ENCODE measurements around the gene CSF3R. TPM values are rescaled to one million over a fixed set of nuclear protein-coding genes. Genes with fewer than 3 reads are reported as not detected.

The CSF3R gene
- total RNA-seq, 4 donors from 2014 or later = 12.5 to 27.8 (median 19.8) TPM

GRCh38 chr1:36469163-36469562 is 13.6 kb downstream of the CSF3R start:
- peaks cover 0 to 14% (median 0%) of the 10 kb centered on the region in 4 donors for H3K4me1 ChIP-seq
- H3K27ac ChIP-seq = no peak overlapping the region
- 52 to 84% methylated on average over 2 of the region's 2 CpGs for WGBS, 2 donors

GRCh38 chr1:36467700-36468455 is 14.8 kb downstream of the CSF3R start:
- H3K27me3 ChIP-seq = no peaks in the 10 kb centered on the region
- no peak for DNase-seq (ENCODE audit: low spot score in 2 of 2)
- 91 to 93% methylated on average over 10 of the region's 10 CpGs for WGBS, 2 donors

More at GRCh38 chr1:36469163-36469562, 13.6 kb downstream of the CSF3R start:
- DNase-seq (ENCODE audit: low spot score in 2 of 2) = no peak
- H3K27me3 ChIP-seq = no peaks in the 10 kb centered on the region
- no peaks in the 10 kb centered on the region for H3K36me3 ChIP-seq
- TF ChIP-seq EP300 (IDR thresholded peaks at IDR 0.05) = no peak
- TF ChIP-seq, protein P1, sequence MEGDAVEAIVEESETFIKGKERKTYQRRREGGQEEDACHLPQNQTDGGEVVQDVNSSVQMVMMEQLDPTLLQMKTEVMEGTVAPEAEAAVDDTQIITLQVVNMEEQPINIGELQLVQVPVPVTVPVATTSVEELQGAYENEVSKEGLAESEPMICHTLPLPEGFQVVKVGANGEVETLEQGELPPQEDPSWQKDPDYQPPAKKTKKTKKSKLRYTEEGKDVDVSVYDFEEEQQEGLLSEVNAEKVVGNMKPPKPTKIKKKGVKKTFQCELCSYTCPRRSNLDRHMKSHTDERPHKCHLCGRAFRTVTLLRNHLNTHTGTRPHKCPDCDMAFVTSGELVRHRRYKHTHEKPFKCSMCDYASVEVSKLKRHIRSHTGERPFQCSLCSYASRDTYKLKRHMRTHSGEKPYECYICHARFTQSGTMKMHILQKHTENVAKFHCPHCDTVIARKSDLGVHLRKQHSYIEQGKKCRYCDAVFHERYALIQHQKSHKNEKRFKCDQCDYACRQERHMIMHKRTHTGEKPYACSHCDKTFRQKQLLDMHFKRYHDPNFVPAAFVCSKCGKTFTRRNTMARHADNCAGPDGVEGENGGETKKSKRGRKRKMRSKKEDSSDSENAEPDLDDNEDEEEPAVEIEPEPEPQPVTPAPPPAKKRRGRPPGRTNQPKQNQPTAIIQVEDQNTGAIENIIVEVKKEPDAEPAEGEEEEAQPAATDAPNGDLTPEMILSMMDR (IDR thresholded peaks at IDR 0.05) = no peak
- TF ChIP-seq POLR2A (IDR thresholded peaks at IDR 0.05) = no peak
- no peaks in the 10 kb centered on the region for H3K9me3 ChIP-seq
- no peak overlapping the region for H3K4me3 ChIP-seq

DNA sequence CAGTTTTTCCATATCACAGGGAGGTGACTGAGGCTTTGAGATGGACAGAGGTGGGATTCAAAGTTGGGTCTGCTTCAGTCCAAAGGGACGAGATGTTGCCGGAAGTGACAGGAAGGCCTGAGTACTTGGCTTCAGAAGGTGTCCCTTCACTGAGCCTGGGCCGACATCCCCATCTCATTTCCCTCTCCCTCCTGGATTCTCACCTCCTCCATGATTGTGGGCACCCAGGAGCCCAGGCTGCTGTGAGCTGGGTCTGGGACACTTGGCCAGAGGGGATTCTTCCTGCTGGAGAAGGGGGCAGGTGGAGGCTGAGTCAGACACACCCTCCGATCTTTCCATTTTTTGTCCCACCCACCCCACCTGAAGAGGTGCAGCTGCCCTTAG is 15.7 kb downstream of the CSF3R start:
- no peak for DNase-seq (ENCODE audit: low spot score in 2 of 2)
- Histone ChIP-seq H3K27me3 (no peaks in the 10 kb centered on the region), H3K27ac (no peak overlapping the region), H3K9me3 (no peaks in the 10 kb centered on the region), H3K36me3 (peaks cover 0 to 3% (median 0%) of the 10 kb centered on the region in 3 donors), H3K4me1 (peaks cover 0 to 31% (median 9%) of the 10 kb centered on the region in 4 donors), H3K4me3 (no peak overlapping the region)
- WGBS, 2 donors = 92 to 94% methylated on average over 4 of the region's 4 CpGs
- TF ChIP-seq, protein P1 (IDR thresholded peaks at IDR 0.05) = no peak
- TF ChIP-seq EP300 (IDR thresholded peaks at IDR 0.05) = no peak
- TF ChIP-seq POLR2A (IDR thresholded peaks at IDR 0.05) = no peak

More at GRCh38 chr1:36467700-36468455, 14.8 kb downstream of the CSF3R start:
- Histone ChIP-seq H3K9me3 (no peaks in the 10 kb centered on the region), H3K27ac (no peak overlapping the region), H3K4me1 (peaks cover 0 to 22% (median 8%) of the 10 kb centered on the region in 4 donors), H3K4me3 (no peak overlapping the region), H3K36me3 (no peaks in the 10 kb centered on the region)
- TF ChIP-seq, protein P1 (IDR thresholded peaks at IDR 0.05) = no peak

- TF ChIP-seq EP300 (IDR thresholded peaks at IDR 0.05) = no peak
- TF ChIP-seq POLR2A (IDR thresholded peaks at IDR 0.05) = no peak
- TF ChIP-seq, protein P1 (IDR thresholded peaks at IDR 0.05) = no peak
- Histone ChIP-seq H3K36me3 (peaks cover 0 to 8% (median 0%) of the 10 kb centered on the region in 3 donors), H3K4me1 (peaks cover 0 to 36% (median 9%) of the 10 kb centered on the region in 4 donors), H3K27me3 (no peaks in the 10 kb centered on the region), H3K4me3 (no peak overlapping the region), H3K9me3 (no peaks in the 10 kb centered on the region), H3K27ac (no peak overlapping the region)
- WGBS, 2 donors = 75 to 89% methylated on average over 9 to 12 of the region's 12 CpGs
- DNase-seq (ENCODE audit: low spot score in 2 of 2) = no peak
These were observed 16.2 kb downstream of the CSF3R start for GRCh38 chr1:36466370-36467026.
